Spleen (tissue), 11 donors: ENCODE results near the gene HDAC9. TPM values are rescaled to one million over a fixed set of nuclear protein-coding genes. Genes with fewer than 3 reads are reported as not detected.

Experiments used
- DNase-seq: peaks from one replicate; pipeline ENCODE4 v3.0.0-alpha.2; 2020
- H3K27ac ChIP-seq, 8 donors: fragments of 200-600 bp; sonication (generic) in 7 of 8; 1 replicate in 4 of 8; 2 replicates in 4 of 8; pipeline versions ENCODE4 v1.5.0 to v1.8.0; 2016 to 2021; ENCODE audit warnings: inconsistent platforms in 4 of 8, mild to moderate bottlenecking in 4 of 8, moderate library complexity in 1 of 8
- H3K27me3 ChIP-seq, 7 donors: fragments of 200-600 bp; sonication (generic) in 6 of 7; replicated peaks in 1 of 7; 1 replicate in 4 of 7; 2 replicates in 3 of 7; pipeline versions ENCODE4 v1.5.0 to v1.8.0; 2016 to 2021; ENCODE audit warnings: inconsistent platforms in 3 of 7, mild to moderate bottlenecking in 1 of 7
- H3K36me3 ChIP-seq, 6 donors: fragments of 200-600 bp; sonication (generic) in 5 of 6; 1 replicate in 4 of 6; 2 replicates in 2 of 6; pipeline versions ENCODE4 v1.5.0 to v1.8.0; 2016 to 2021; ENCODE audit warnings: inconsistent platforms in 2 of 6
- H3K4me1 ChIP-seq, 6 donors: fragments of 200-600 bp; sonication (generic) in 5 of 6; 1 replicate in 3 of 6; 2 replicates in 3 of 6; pipeline versions ENCODE4 v1.5.0 to v1.8.0; 2016 to 2021; ENCODE audit warnings: inconsistent platforms in 3 of 6
- H3K4me3 ChIP-seq, 8 donors: fragments of 200-600 bp; sonication (generic) in 7 of 8; 1 replicate in 4 of 8; 2 replicates in 4 of 8; pipeline versions ENCODE4 v1.5.0 to v1.8.0; 2016 to 2021; ENCODE audit warnings: inconsistent platforms in 4 of 8, mild to moderate bottlenecking in 4 of 8, moderate library complexity in 2 of 8
- H3K9me3 ChIP-seq, 8 donors: fragments of 200-600 bp; sonication (generic) in 7 of 8; 1 replicate in 4 of 8; 2 replicates in 4 of 8; pipeline versions ENCODE4 v1.5.0 to v1.8.0; 2016 to 2021; ENCODE audit warnings: inconsistent platforms in 4 of 8
- CTCF ChIP-seq, 11 experiments: fragments of 200-600 bp in 7 of 11; fragments of 450-650 bp in 4 of 11; sonication (generic) in 4 of 11; IDR thresholded peaks in 8 of 11; conservative IDR thresholded peaks in 3 of 11; 1 replicate in 7 of 11; 2 replicates in 4 of 11; pipeline versions ENCODE4 v1.4.0 to v1.8.0; 2016 to 2021; ENCODE audit warnings: antibody characterized with exemption in 11 of 11, inconsistent platforms in 4 of 11, mild to moderate bottlenecking in 1 of 11
- POLR2A ChIP-seq, 3 donors: fragments of 450-650 bp; IDR thresholded peaks; one replicate each; pipeline ENCODE4 v1.5.1; 2017; ENCODE audit warnings: antibody characterized with exemption in 3 of 3, mild to moderate bottlenecking in 1 of 3
- POLR2AphosphoS5 ChIP-seq, 3 donors: sonication (generic); formaldehyde crosslinking; IDR thresholded peaks; one replicate each; pipeline ENCODE4 v1.5.1; 2017; ENCODE audit warnings: antibody characterized with exemption in 3 of 3
- WGBS, 5 donors: extraction: QIAGEN DNeasy Blood & Tissue Kit in 3 of 5; methylation state at CpG; one replicate each; pipeline versions ENCODE4 v1.1.5 to v1.1.7; 2013 to 2018; 5-methylcytosine and 5-hydroxymethylcytosine counted together
- intact Hi-C: fragments of 100-400 bp; cut with DNase I; formaldehyde crosslinking; loops from one replicate; pipeline ENCODE4 v1.15.0; 2023; ENCODE audit warnings: low total_unique reads
- polyA plus RNA-seq, 3 donors: library from polyadenylated mRNA; stranded (reverse); fragments of 200-250 nt; gene quantifications; one replicate each; pipeline ENCODE4 v1.2.1, GENCODE V29; 2013
- total RNA-seq, 7 donors: library from RNA; depleted of rRNA in 3 of 7; stranded (reverse); fragments of >200 nt in 3 of 7; fragmentation: NEBNext Ultra II Directional in 4 of 7; extraction: Animal tissue kit (Norgen Biotek cat#: 25700) in 4 of 7; gene quantifications; one replicate each; pipeline versions ENCODE4 v1.1.0 to v1.2.1, GENCODE V29; 2016 to 2021
- donor health status: healthy with polysubstance abuse.
- donor health status: DM: no; HTN: no; CAD: no; lungs with moderate emphysema.
- donor health status: DM: no; HTN: no; CAD: no.
- donor health status: Bipolar disorder and iron deficiency.
- donor health status: healthy.
- donor health status: DM: no; HTN: no; CAD: no.
- donor health status: DM: yes; HTN: yes; CAD: no.

Gene HDAC9
- total and polyA plus RNA-seq, 10 donors: 15.9 to 100 (median 66.1) TPM

GRCh38 chr7:18471476-18472160, 23.9 kb upstream of the HDAC9 start:
- no peak overlapping the region for H3K27ac ChIP-seq
- H3K4me1 ChIP-seq: no peaks in the 10 kb centered on the region
- H3K4me3 ChIP-seq: no peak overlapping the region
- intact Hi-C loops: no loop called here
- H3K36me3 ChIP-seq: no peaks in the 10 kb centered on the region
- no peak for DNase-seq
- H3K27me3 ChIP-seq: no peaks in the 10 kb centered on the region
- no peaks in the 10 kb centered on the region for H3K9me3 ChIP-seq
- TF ChIP-seq CTCF (IDR thresholded peaks at IDR 0.05 in 8 of 11, conservative IDR thresholded peaks at IDR 0.05 in 3 of 11) (no peak), POLR2A (IDR thresholded peaks at IDR 0.05) (no peak), POLR2AphosphoS5 (IDR thresholded peaks at IDR 0.05) (no peak)

- intact Hi-C loops: no loop called here
- no peaks in the 10 kb centered on the region for H3K9me3 ChIP-seq
- no peak overlapping the region for H3K4me3 ChIP-seq
- 94 to 100% (median 96%) methylated on average over 2 of the region's 2 CpGs for WGBS, 5 donors
- no peaks in the 10 kb centered on the region for H3K27me3 ChIP-seq
- no peaks in the 10 kb centered on the region for H3K36me3 ChIP-seq
- no peaks in the 10 kb centered on the region for H3K4me1 ChIP-seq
- DNase-seq: no peak
- no peak for TF ChIP-seq POLR2AphosphoS5 (IDR thresholded peaks at IDR 0.05)
- TF ChIP-seq POLR2A (IDR thresholded peaks at IDR 0.05): no peak
- no peak for TF ChIP-seq CTCF (IDR thresholded peaks at IDR 0.05 in 8 of 11, conservative IDR thresholded peaks at IDR 0.05 in 3 of 11)
- no peak overlapping the region for H3K27ac ChIP-seq
These were observed 23.4 kb upstream of the HDAC9 start for GRCh38 chr7:18472161-18472483.

GRCh38 chr7:18473119-18473518, 22.4 kb upstream of the HDAC9 start:
- intact Hi-C loops: no loop called here
- 90 to 96% (median 94%) methylated on average over 2 of the region's 2 CpGs for WGBS, 5 donors
- Histone ChIP-seq H3K4me3 (no peak overlapping the region), H3K27ac (no peak overlapping the region), H3K36me3 (no peaks in the 10 kb centered on the region), H3K4me1 (no peaks in the 10 kb centered on the region), H3K9me3 (no peaks in the 10 kb centered on the region), H3K27me3 (no peaks in the 10 kb centered on the region)
- no peak for DNase-seq
- no peak for TF ChIP-seq CTCF (IDR thresholded peaks at IDR 0.05 in 8 of 11, conservative IDR thresholded peaks at IDR 0.05 in 3 of 11)
- no peak for TF ChIP-seq POLR2AphosphoS5 (IDR thresholded peaks at IDR 0.05)
- no peak for TF ChIP-seq POLR2A (IDR thresholded peaks at IDR 0.05)

GRCh38 chr7:18474944-18475343, 20.6 kb upstream of the HDAC9 start:
- TF ChIP-seq CTCF (IDR thresholded peaks at IDR 0.05 in 8 of 11, conservative IDR thresholded peaks at IDR 0.05 in 3 of 11) (no peak), POLR2AphosphoS5 (IDR thresholded peaks at IDR 0.05) (no peak), POLR2A (IDR thresholded peaks at IDR 0.05) (no peak)
- WGBS, 5 donors: 65 to 83% (median 77%) methylated on average over 1 of the region's 1 CpG
- Histone ChIP-seq H3K27me3 (no peaks in the 10 kb centered on the region), H3K9me3 (no peaks in the 10 kb centered on the region), H3K4me3 (no peak overlapping the region), H3K36me3 (no peaks in the 10 kb centered on the region), H3K4me1 (no peaks in the 10 kb centered on the region), H3K27ac (no peak overlapping the region)
- intact Hi-C loops: no loop called here
- DNase-seq: no peak
